Ovary (tissue), 3 donors: ENCODE data around the gene FADS2.

Experiments
- EP300 ChIP-seq: sonication (generic); formaldehyde crosslinking; IDR thresholded peaks from one replicate; pipeline ENCODE4 v1.6.1; 2017; ENCODE audit warnings: antibody characterized with exemption
- TF ChIP-seq, protein P1 (sequence below), 3 donors: fragments of 450-650 bp in 2 of 3; fragments of 200-600 bp in 1 of 3; IDR thresholded peaks; one replicate each; pipeline versions ENCODE4 v1.5.1 to v1.8.0; 2016 to 2022; ENCODE audit warnings: antibody characterized with exemption in 3 of 3, mild to moderate bottlenecking in 1 of 3
- donor health status: DM: no; HTN: no; CAD: no.

DNA sequence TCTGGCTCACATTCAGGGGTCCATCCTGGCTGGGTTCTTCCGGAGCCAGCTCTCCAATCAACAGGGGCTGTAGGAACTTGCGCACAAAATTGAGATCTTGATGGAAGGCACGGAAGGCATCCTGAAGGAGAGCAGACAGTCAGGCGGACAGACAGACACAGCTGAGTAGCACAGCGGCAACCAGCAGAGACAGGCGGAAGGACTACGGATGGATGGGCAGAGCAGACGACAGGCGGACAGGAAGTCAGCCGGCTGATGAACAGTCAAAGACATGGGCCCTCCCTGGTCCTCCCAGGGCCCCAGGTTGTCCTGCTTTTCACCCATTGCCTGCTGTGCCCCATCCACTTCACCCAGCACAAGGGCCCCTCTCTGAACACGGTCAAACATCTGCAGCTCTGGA, 51.9 kb downstream of the FADS2 start:
- TF ChIP-seq, protein P1, sequence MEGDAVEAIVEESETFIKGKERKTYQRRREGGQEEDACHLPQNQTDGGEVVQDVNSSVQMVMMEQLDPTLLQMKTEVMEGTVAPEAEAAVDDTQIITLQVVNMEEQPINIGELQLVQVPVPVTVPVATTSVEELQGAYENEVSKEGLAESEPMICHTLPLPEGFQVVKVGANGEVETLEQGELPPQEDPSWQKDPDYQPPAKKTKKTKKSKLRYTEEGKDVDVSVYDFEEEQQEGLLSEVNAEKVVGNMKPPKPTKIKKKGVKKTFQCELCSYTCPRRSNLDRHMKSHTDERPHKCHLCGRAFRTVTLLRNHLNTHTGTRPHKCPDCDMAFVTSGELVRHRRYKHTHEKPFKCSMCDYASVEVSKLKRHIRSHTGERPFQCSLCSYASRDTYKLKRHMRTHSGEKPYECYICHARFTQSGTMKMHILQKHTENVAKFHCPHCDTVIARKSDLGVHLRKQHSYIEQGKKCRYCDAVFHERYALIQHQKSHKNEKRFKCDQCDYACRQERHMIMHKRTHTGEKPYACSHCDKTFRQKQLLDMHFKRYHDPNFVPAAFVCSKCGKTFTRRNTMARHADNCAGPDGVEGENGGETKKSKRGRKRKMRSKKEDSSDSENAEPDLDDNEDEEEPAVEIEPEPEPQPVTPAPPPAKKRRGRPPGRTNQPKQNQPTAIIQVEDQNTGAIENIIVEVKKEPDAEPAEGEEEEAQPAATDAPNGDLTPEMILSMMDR (IDR thresholded peaks at IDR 0.05) = no peak
- no peak for TF ChIP-seq EP300
